Stimulated activated CD4-positive, alpha-beta T cell treated with anti-CD3 and anti-CD28 coated beads, Interleukin-4, amount 100 ng/mL, for 24 hours (primary cell): ENCODE data around the gene SLC2A4RG.

Experiments used
- DNase-seq: peaks from one replicate; pipeline ENCODE4 v3.0.0-alpha.2; 2020

Gene SLC2A4RG

DNA sequence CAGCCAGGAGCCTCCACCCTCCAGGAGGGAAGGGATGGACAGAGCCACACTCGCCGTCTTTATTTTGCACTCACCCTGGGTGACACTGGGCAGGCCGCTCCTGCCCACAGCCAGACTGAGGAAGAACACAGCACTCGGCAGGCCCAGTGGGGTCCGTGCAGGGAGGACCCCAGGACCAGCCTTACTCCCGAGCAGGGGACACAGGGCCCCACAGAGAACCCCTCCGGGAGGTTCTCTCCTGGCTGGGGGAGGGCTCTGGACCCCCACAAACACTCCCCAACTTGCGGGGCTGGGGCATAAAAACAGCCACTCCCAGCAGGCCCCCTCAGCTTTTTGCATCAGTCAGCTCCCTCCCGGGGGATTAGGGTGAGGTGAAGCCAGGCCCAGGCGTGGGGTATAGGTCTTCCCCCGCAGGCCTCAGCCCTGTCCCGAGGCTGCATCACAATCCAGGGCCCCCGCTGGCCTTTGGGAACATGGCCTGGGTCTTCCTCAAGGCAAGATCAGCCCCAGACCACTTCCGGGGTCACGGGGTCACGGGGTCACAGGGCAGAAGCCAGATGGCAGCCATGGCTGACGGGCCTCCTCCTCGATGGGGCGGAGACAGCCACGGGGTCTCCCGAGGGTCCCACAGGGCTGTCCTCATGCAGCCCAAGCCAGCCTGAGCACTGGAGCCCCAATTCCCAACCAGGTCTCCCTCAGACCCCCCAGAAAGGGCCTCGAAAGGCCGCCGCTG lies 39.9 kb upstream of the SLC2A4RG start:
- DNase-seq: no peak

DNA sequence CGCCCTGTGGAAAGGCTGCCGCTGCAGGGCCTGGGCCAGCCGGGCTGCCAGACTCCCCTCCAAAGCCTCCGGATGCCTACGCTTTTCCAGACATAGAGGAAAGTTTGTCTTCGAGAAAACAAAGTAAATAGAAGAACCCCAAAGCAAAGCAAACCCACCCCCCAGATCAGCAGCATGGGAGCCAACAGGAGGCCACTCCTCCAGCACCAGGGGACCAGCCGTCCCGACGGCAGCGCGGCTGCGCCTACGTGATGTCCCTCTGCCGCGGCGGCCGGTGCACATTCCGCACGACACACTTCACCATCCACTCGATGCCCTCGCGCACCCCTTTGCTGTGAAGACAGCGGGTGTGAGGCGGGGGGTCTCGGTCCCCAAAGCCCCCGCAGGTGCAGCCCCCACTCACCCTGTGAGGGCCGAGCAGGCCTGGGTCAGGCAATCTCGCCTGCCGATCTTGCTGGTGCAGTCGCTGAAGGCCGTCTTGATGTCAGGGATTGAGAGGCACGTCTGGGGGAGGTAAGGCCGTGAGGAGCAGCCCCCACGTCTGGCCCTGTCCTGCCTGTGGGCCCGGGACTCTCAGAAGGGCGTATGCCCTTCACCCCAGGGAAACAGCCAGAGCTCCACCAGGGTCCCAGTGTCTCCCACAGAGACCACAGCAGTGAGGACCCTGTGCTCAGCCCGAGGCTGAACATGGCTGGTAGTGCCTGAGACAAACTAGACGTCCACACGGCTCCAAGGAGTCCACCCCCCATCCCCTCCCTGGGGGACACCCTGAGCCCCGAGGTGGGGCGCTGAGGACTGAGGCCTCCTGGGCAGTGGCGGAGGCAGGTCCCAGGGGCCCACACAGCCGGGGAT lies 39.2 kb upstream of the SLC2A4RG start:
- DNase-seq: no peak

DNA sequence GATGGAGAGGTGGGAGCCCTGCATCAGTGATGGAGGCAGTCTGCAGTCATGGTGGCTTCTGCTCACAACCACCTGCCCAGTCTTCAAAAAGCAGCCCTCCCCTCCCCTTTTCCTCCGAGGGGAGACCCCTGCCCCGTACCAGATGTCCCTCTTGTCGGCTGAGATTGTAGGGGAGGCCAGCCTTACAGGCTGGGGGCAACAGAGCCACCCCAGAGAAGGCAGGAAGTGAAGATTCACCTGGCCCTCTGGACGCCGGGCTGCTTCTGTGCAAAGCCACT lies 38.6 kb upstream of the SLC2A4RG start:
- DNase-seq: no peak

DNA sequence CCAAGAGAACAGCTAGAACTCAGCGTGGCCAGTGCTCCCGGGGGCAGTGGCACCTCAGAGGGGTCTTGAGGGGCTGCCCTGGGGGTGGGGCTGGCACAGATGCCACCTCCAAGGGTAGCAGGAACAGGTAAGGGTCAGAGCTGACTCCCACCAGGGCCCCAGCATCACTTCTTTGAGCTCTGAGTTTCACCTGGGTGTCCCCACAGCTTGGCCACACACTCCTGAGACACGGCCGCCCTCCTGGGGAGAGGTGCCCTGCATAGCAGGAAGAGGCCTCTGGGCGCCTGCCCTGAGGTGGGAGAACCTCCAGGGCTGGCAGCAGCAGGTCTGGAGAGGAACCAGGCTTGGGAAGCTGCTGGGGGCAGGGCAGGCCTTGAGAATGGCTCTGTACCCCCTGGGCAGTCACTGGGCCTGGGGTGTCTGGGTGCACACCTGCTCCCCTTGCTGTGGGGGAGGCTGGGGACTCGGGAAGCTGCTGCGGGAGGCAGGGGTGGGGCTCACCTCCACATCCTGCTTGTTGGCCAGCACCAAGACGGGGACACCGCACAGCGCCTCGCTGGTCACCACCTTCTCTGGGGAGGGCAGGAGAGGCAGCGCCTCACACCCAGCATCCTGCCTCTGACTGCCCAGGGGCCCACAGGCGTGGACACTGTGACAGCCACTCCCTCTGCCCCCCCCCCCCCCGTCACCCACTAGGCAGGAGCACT lies 38.1 kb upstream of the SLC2A4RG start:
- no peak for DNase-seq

DNA sequence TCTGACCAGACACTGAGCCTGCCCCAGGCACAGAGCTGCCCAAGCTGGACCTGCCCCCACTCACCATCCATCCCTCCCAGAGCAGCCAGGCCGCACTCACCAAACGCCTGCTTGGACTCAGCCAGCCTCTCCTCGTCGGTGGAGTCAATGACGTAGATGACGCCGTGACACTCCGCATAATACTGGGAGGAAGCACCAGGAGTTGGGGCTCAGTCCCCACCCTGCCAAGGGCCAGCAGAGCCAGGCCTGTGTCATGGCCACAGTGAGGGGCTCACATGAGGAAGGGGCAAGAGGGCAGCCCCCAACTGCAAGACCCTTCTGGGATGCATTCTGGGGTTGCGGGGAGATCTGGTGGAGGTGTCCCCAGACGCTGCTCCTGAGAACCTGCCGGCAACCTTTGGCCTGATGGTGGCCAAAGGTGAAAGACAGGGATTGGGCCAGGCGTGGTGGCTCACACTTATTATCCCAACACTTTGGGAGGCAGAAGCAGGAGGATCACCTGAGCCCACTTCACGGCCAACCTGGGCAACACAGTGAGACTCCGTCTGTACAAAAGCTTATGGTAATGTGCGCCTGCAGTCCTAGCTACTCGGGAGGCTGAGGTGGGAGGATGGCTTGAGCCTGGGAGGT lies 37.4 kb upstream of the SLC2A4RG start:
- DNase-seq: no peak

DNA sequence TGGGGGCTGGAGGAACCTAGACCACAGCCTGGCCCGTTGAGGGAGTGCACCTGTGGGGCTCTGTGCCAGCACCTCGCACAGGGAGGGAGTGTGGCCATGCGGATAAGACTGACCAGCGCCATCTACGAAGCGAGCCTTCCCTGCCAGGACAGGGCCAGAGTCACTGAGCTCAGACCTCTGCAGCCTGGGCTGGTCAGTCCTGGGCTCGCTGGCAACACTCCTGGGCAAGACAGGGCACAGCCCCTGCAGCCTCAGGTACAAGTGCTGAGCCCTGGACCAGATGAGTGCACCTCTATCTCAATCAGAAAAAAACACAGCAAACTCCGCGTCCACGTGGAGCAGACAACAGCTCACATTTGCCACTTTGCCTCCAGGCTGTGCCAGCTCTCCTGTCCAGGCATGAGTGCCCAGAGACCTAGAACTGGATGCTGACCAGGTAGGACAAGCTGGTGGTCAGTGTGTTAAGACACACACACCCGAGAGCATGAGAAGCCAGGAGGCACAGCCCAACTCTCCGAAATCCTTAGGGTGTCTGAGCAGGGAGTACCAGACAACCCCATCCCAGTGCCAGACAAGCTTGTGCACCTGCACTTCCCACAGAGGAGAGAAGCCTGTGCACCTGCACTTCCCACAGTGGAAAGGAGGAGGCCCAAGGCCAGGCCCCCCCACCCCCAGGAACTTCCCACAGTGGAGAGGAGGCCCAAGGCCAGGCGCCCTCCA lies 36.7 kb upstream of the SLC2A4RG start:
- DNase-seq: no peak

DNA sequence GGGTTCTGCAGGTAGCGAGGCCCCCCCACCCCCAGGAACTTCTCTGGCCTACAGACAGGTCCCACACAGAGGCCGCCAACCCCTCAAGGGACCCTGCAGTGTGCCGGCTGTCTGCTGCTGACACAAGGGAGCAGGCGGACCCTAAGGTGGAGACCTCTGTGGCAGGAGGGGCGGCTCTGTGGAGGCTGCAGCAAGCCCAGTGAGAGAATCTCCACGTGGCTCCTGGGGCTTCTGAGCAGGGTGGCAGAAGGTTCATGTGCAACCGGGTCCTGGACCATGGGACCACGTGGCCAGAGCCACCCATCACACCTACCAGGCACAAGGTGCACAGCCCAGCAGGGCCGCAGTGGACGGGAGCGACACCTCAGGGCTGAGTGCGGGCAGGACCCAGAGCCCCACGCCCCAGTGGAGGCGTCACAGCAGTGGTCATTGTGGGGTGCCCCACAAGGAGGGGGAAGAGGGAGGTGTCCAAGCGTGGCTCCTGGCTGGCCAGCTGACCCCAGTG lies 36.1 kb upstream of the SLC2A4RG start:
- no peak for DNase-seq

DNA sequence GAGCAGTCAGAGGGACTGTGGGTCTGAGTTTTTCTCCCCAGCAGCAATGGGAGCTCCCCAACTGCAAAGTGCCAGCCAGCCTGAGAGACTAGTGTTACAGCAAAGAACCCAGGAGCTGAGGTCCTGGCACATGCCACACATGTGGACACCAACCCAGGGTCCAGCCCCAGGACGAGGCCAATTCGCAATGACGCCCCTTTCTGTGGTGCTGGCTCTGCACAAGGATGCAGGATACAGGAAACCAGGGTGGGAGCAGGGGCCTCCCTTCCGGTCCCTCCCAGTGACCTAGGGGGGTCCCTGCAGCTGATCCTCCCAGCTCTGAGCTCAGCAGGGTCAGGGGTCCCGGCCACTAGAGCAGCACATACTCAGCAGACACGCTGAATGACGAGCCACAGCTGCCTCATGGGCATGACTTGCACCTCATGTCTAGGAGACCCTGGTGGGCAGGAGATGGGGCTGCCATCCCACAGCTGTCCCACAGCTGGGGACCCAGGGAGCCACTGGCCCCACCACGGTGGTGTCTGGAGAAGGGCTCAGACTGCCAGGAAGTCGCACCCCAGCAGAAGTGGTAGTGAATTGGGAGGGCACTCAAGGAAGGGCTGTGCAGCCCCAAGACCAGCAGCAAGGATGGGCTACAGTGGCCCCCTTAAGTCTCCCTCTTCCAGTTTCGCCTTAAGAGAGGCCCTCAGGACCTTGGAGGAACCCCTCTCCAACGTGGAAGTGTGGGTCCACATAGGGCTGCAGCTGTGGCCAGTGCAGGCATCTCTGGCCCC lies 35.4 kb upstream of the SLC2A4RG start:
- DNase-seq: no peak

DNA sequence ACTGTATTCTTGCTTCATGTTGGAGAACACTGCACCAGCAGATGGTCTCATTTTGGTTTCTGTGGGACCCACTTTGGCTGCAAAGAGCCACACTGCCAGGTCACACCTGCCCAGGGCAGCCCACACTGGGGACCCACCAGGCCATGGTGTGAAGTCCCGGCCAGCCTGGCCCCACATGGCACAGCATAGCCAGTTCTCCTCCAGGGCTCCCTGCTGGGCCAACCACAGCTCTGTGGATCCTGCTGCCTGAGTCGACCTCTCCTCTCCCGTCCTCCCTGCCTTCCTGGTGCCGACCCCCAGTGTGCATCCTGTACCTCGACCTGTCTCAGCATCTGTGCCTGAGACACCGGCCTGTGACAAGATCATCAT lies 34.8 kb upstream of the SLC2A4RG start:
- DNase-seq: no peak

DNA sequence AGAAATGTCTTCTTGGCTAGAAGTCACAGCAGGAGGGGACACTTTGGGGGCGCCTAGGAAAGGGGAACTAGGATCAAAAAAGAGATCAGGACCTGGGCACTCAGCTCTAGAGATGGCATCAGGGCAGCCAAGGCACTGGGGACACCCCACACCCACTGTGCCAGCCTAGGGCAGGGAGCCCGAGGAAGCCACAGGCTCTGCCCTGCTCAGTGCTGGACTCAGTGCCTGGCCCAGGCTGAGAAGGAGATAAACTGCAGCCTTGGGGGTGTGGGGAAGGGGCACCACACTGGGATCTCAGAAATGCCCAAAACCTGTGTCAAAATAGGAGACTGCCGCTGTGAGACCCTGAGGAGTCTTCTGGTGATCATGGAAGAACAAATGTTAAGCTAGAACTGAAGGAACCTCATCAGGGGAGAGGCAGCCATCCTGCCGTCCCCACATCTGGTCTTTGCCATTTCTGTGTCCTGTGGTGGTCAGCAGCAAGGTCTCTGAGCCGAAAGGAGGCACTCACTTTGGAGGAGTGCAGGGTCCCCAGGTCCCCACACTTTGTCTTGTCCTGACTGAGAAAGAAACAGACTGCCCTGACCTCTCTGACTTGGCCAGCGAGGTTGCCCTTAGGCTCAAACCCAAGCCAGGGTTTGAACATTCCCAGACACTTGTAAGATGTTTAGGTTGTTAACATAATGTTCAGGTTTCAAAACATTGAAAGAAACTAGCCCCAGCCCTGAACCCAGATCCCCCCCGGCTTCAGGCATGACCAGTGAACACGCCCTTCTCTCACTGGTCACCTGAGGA lies 34.1 kb upstream of the SLC2A4RG start:
- DNase-seq: no peak

DNA sequence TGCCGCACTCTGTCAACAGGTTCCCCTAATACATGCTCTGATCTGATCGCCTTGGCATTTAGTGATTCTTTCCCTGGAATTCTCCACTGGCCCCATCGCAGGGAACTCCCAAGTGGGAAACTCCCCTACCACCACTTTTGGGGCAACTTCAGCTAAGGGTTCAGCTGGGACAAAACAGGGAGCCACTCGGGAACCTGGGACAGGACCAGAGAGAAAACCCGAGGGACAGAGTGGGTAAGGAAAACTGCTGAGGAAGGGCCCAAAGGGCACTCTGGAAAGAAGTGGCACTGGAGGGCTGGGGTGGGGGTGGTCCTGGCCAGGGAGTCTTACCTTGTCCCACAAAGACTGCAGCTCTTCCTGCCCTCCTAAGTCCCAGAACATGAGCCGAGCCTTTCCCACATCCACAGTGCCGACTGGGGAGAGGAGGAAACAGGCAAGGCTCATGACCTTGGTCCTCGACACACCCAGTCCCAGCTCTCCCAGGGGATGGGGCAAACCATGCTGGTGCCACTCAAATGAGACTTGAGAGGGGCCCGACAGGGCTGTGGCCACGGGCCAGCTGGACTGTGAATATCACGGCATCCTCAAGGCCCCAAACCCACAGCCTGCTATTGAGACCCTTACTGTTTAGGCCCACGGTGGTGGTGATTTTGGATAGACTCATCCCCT lies 33.4 kb upstream of the SLC2A4RG start:
- DNase-seq: no peak

DNA sequence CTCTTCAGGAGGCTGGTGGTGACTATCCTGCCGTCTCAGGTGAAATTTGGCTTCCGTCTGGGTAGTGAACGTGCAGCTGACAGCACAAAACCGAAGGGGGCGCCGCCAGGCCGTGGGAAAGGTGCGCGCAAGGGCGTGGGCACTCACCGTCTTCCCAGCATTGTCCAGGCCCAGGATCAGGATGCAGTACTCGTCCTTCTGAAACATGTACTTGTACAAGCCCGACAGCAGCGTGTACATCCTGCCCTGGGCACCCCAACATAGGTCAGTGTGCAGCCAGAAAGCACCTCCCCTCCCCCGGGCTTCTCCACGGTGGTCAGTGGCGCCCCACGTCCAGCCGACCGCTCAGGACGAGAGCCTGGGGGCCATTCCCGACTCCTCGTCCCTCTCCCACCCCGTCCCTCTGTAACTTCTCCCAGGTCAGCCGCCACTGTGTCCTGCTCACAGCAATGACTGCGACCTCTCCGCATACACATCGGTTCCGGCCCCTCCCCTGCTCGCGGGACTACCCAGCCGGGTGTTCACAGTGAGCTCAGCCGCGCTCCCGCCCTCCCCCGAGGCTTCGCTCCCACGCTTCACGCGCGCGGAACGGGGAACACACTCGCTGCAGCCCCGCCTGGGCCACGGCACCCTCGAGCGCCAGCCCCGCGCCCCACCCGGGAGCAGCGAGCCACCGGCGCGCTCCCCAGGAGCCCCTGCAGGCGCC lies 32.6 kb upstream of the SLC2A4RG start:
- DNase-seq: peak; percentile 70

DNA sequence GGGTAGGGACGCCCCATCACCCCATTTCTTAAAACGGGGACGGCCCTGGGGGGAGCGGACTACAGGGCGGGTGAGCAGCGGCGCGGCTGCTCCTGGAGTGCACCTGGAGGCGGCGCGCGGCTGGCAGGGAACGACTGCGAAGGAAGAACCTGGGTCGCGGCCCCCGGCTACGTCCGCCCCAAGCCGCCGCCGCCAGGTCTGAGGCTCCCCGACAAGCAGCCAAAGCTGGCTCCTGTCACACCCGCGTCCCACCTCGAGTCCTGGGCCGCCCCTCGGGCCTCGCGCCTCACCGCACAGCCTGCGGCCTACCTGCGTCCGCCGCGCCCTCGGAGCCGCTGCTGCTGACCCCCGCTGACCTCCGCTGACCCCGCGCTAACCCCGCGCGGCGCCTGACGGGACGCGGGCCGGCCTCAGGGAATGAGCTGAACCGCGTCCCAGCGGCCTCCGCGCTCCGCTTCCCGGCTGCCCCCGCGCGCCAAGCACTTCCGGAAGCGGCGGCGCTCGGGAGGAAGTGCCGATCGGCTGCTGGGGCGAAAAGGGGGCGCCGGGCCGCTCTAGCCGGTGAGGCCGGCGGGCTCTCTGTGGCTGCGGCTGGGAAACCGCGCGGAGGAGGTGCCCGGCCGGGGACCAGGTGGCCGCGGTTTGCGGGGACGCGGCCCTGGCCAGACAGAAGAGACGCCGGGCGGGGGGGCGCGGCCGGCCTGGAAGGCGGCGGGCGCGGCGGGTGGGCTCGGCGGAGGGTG lies 31.8 kb upstream of the SLC2A4RG start, which contains the start of the genes ARFRP1 and ZGPAT:
Gene ARFRP1, minus strand, starts transcription at position 419 of the 743 bp plus-strand sequence. CDS start 885 bp downstream, outside the sequence.
Gene ZGPAT, plus strand, starts transcription at position 482 of the 743 bp plus-strand sequence. CDS start 542 bp downstream, outside the sequence.
- DNase-seq: peak; percentile 88

DNA sequence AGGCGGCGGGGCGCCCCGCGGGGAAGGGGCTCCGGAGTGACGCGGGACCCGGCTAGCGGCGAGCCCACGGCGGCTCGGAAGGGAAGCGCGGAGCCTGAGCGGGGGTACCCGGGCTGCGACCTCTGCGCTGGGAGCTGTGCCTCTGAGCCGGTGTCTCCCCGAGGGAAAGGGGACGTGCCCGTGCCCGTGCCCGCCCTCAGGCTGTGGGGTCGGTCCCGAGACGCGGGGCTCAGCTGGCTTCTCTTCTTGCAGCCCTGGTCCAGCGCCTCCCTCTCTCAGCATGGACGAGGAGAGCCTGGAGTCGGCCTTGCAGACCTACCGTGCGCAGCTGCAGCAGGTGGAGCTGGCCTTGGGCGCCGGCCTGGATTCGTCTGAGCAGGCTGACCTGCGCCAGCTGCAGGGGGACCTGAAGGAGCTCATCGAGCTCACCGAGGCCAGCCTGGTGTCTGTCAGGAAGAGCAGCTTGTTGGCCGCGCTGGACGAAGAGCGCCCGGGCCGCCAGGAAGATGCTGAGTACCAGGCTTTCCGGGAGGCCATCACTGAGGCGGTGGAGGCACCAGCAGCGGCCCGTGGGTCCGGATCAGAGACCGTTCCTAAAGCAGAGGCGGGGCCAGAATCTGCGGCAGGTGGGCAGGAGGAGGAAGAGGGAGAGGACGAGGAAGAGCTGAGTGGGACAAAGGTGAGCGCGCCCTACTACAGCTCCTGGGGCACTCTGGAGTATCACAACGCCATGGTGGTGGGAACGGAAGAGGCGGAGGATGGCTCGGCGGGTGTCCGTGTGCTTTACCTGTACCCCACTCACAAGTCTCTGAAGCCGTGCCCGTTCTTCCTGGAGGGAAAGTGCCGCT lies 31.1 kb upstream of the SLC2A4RG start:
- no peak for DNase-seq

DNA sequence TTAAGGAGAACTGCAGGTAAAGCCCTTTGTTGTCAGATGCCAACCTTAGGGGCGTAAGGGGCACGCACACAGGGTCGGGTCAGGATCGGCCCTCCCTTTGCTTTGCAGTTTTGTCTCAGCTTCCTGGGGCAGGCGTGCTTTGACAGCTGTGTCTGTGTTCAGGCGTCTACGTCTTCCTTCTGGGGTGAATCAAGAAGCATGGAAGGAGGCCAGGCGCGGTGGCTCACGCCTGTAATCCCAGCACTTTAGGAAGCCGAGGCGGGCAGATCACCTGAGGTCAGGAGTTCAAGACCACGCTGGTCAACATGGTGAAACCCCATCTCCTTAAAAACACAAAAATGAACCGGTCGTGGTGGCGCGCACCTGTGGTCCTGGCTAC lies 30.4 kb upstream of the SLC2A4RG start:
- no peak for DNase-seq

DNA sequence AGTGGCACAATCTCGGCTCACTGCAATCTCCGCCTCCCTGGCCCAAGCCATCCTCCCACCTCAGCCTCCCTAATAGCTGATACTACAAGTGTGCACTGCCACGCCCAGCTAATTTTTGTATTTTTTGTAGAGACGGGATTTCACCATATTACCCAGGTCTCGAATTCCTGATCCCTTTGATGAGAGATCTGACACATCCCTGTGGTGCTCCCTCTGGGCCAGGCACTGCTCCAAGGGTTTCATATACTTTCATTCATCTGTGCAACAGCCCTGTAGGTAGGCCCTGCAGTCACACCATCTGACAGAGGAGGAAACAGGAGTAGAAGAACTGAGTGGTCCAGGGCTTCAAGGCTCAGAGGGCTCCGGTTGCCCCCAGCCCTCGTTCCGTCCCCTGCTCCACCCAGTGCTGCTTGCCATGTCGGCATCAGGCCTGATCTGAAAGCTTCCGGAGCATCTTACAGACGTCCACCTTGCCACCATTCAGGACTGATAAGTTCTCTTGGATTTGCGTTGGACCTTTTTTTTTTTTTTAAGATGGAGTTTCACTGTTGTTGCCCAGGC lies 28.4 kb upstream of the SLC2A4RG start:
- no peak for DNase-seq

DNA sequence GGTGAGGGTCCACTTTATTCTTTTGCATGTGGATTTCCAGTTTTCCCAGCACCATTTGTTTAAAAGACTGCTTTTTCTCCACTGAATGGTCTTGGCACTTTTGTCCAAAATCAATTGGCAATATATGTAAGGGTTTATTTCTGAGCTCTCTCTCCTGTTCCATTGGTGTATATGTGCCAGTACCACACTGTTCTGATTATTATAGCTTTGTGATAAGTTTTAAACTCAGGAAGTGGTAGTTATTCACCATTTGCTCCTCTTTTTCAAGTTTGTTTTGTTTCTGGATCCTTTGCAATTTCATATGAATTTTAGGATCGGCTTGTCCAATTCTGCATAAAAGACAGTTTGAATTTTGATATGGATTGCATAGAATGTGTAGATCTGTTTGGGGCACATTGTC lies 27.4 kb upstream of the SLC2A4RG start:
- DNase-seq: no peak
